HFFc6 (cell line): ENCODE measurements around the gene ZAP70. TPM values are rescaled to one million over a fixed set of nuclear protein-coding genes. Genes with fewer than 3 reads are reported as not detected.
"Not testable (repeated sequence)": the region's sequence is repeated elsewhere in the genome, so short reads cannot be mapped to it uniquely, and the experiment has no call there.

ENCODE experiments used
- DNase-seq: peaks from one replicate; pipeline ENCODE4 v3.0.0-alpha.2; 2018
- H3K27ac Mint-ChIP-seq: 2 replicates; pipeline ENCODE4 v1.8.0; 2020; ENCODE audit warnings: mild to moderate bottlenecking, mixed read lengths
- H3K27me3 Mint-ChIP-seq: 2 replicates; pipeline ENCODE4 v1.8.0; 2021; ENCODE audit warnings: mild to moderate bottlenecking, moderate library complexity, mixed read lengths; ENCODE audit not compliant: insufficient read depth
- H3K36me3 Mint-ChIP-seq: 2 replicates; pipeline ENCODE4 v1.8.0; 2021; ENCODE audit warnings: low read depth, mixed read lengths
- H3K4me1 Mint-ChIP-seq: 2 replicates; pipeline ENCODE4 v1.8.0; 2020; ENCODE audit warnings: low read depth, mixed read lengths
- H3K4me3 Mint-ChIP-seq: 2 replicates; pipeline ENCODE4 v1.8.0; 2020; ENCODE audit warnings: mild to moderate bottlenecking, moderate library complexity, mixed read lengths
- H3K9me3 Mint-ChIP-seq: 2 replicates; pipeline ENCODE4 v1.8.0; 2020; ENCODE audit warnings: mild to moderate bottlenecking, mixed read lengths
- total RNA-seq, 6 experiments: library from RNA; stranded (reverse); fragmentation: NEBNext Ultra II Directional; extraction: Animal tissue kit (Norgen Biotek cat#: 25700); gene quantifications; 2 replicates in 1 of 6; 3 replicates in 5 of 6; pipeline ENCODE4 v1.2.3, GENCODE V29; 2021
- TF ChIP-seq, protein P1 (sequence below): fragments of 200-600 bp; sonication (generic); IDR thresholded peaks from 2 replicates; pipeline ENCODE4 v1.5.0; 2021; ENCODE audit warnings: antibody characterized with exemption, mild to moderate bottlenecking

The ZAP70 gene
- total RNA-seq, 6 experiments from 2014 or later = not detected

DNA sequence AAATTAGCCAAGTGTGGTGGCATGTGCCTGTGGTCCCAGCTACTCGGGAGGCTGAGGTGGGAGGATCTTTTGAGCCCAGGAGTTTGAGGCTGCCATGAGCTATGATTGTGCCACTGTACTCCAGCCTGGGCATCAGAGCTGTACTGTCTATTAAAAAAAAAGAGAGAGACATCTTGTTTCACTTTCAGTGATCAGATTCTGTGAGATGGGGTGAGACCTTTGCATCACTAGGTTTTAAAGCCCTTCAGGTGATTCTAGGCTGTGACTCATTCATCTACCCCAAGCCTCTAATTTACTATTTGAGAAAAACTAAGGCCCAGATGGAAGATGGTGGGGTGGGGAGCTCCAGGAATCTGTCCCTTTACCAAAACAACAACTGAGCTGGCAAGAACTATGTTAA is 36.8 kb upstream of the ZAP70 start:
- Mint-ChIP-seq H3K27me3 (peaks cover 2% of the 10 kb centered on the region), H3K36me3 (no peaks in the 10 kb centered on the region), H3K27ac (no peak overlapping the region), H3K9me3 (no peaks in the 10 kb centered on the region), H3K4me1 (peaks cover 12% of the 10 kb centered on the region; the same call in 1 of the 2 replicates), H3K4me3 (no peak overlapping the region)
- no peak for DNase-seq
- TF ChIP-seq, protein P1, sequence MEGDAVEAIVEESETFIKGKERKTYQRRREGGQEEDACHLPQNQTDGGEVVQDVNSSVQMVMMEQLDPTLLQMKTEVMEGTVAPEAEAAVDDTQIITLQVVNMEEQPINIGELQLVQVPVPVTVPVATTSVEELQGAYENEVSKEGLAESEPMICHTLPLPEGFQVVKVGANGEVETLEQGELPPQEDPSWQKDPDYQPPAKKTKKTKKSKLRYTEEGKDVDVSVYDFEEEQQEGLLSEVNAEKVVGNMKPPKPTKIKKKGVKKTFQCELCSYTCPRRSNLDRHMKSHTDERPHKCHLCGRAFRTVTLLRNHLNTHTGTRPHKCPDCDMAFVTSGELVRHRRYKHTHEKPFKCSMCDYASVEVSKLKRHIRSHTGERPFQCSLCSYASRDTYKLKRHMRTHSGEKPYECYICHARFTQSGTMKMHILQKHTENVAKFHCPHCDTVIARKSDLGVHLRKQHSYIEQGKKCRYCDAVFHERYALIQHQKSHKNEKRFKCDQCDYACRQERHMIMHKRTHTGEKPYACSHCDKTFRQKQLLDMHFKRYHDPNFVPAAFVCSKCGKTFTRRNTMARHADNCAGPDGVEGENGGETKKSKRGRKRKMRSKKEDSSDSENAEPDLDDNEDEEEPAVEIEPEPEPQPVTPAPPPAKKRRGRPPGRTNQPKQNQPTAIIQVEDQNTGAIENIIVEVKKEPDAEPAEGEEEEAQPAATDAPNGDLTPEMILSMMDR = no peak

DNA sequence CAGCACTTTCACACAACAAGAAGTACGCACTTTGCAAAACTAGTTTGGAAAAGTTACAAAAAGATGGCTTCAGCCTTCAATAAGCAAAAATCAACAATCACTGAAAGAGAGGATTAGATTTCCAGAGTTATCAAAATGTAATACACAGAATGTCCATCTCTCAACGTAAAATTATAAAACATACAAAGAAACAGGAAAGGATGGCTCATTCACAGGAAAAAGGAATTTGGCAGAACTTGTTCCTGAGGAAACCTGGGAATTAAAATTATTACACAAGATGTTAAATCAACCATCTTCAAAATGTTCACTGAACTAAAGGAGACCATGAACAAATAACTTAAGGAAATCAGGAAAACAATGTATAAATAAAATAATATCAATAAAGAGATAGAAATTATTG is 35.9 kb upstream of the ZAP70 start:
- Mint-ChIP-seq H3K4me1 (peaks cover 12% of the 10 kb centered on the region; the same call in 1 of the 2 replicates), H3K4me3 (no peak overlapping the region), H3K27me3 (peaks cover 4% of the 10 kb centered on the region), H3K9me3 (no peaks in the 10 kb centered on the region), H3K36me3 (no peaks in the 10 kb centered on the region), H3K27ac (no peak overlapping the region)
- DNase-seq = no peak
- TF ChIP-seq, protein P1 = no peak

DNA sequence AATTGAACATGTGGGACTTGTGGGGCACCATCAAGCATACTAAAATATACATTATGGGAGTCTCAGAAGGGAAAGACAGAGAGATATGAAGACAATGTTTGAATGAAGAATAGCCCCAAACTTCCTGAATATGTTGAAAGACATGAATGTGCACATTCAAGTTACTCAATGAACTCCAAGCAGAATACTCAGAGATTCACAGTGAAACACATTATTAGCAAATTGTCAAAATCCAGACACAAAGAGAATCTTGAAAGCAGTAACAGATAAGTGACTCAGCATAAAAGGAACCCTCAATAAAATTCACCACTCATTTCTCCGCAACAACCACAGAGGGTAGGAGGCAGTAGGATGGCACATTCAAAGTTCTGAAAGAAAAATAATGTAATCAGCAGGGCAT is 35.1 kb upstream of the ZAP70 start:
- H3K27ac Mint-ChIP-seq = no peak overlapping the region
- TF ChIP-seq, protein P1 = no peak
- no peak for DNase-seq
- H3K4me3 Mint-ChIP-seq = no peak overlapping the region
- peaks cover 4% of the 10 kb centered on the region for H3K27me3 Mint-ChIP-seq
- H3K4me1 Mint-ChIP-seq = peaks cover 5% of the 10 kb centered on the region; the same call in 1 of the 2 replicates
- H3K9me3 Mint-ChIP-seq = no peaks in the 10 kb centered on the region
- no peaks in the 10 kb centered on the region for H3K36me3 Mint-ChIP-seq

DNA sequence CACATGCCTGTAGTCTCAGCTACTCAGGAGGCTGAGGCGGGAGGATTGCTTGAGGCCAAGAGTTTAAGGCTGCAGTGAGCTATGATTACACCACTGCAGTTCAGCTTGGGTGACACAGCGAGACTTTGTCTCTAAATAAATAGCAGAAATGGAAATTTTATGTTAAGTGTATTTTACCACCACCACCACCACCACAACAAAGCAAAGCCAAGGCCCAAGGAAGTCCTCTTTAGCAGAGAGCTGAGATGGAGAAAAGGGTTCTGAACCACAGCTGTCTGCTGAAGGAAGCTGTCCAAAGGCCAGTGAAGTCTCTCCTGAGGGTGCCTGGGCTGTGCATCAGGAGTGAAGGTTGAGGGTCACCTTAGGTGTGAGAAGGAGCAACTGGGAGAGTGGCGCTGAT is 26.1 kb upstream of the ZAP70 start:
- not testable (repeated sequence) for H3K27me3 Mint-ChIP-seq, H3K4me1 Mint-ChIP-seq, H3K36me3 Mint-ChIP-seq, H3K9me3 Mint-ChIP-seq, DNase-seq, H3K4me3 Mint-ChIP-seq, H3K27ac Mint-ChIP-seq

DNA sequence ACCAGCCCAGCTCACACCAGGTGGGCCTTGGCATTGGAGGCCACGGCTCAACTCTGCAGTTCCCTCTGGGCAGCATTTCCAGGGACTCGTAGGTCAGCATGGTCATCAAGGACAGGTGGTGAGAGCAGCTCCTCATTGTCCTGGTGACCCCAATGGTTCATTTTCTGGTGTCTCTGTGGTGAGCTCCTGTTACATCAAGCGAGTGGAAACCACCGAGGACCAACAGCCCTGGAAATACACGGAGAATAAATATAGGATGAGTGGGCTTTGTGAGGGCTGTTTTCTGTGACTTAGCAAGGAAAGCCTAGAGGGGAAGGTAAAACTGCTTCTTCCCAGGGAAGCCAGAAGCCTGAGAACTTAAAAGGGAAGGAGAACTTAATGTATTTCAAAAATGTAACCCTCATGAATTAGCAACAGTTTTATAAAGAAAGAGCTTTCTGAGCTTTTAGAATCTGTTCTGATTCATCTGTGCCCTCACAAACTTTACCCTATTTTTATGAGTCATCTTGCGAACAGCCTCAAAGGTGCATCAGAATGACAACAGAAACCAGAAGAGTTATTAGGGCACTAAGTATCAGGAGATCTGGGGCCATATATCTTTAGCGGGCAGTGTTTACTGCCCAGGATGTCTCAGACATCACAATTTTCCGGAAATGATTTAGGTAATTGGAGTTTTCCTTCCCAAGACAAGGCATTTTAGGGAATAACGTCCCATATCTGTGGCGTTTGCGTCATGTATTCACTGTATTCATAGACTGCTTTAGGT is 25.1 kb upstream of the ZAP70 start:
- no peak for DNase-seq
- no peak overlapping the region for H3K4me3 Mint-ChIP-seq
- TF ChIP-seq, protein P1 = no peak
- no peaks in the 10 kb centered on the region for H3K36me3 Mint-ChIP-seq
- peaks cover 7% of the 10 kb centered on the region for H3K9me3 Mint-ChIP-seq
- no peak overlapping the region for H3K27ac Mint-ChIP-seq
- H3K27me3 Mint-ChIP-seq = peaks cover 4% of the 10 kb centered on the region; the same call in 1 of the 2 replicates
- H3K4me1 Mint-ChIP-seq = peaks cover 10% of the 10 kb centered on the region

DNA sequence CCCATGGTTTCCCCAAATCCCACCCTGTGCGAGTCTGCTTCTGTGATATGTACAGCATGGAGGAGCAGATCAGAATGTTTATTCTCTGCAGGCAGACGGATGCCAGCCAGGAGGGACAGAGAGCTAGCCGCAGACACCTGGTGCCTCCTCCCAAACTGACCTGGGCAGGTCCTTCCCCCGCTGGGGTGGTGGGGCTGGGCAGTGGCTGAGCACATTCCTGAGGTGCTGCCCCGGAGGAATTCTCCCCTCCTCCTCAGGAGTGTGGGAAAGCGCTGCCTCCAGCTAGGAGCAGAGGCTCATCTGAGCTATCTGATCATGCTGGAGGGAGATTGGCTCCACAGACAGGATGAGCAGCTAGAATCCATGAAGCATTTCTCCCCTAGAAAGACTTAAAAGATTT is 22.2 kb upstream of the ZAP70 start:
- peaks cover 4% of the 10 kb centered on the region; the same call in 1 of the 2 replicates for H3K27me3 Mint-ChIP-seq
- no peak for DNase-seq

More for the DNA sequence above, 22.2 kb upstream of the ZAP70 start:
- Mint-ChIP-seq H3K36me3 (no peaks in the 10 kb centered on the region), H3K4me1 (peaks cover 10% of the 10 kb centered on the region), H3K27ac (no peak overlapping the region), H3K9me3 (peaks cover 8% of the 10 kb centered on the region), H3K4me3 (no peak overlapping the region)
- TF ChIP-seq, protein P1 = no peak
